ENCODE data around the gene OLFM1. TPM values are rescaled to one million over a fixed set of nuclear protein-coding genes. Genes with fewer than 3 reads are reported as not detected.
"Not testable (repeated sequence)": the region's sequence is repeated elsewhere in the genome, so short reads cannot be mapped to it uniquely, and the experiment has no call there.

OLFM1 gene
- polyA plus RNA-seq, 1 donor from 2014 or later = 0.20 TPM

- peaks cover 0 to 3% (median 3%) of the 10 kb centered on the region in 3 donors for H3K9me3 Mint-ChIP-seq
- H3K27me3 Mint-ChIP-seq = peaks cover 12% of the 10 kb centered on the region
- no peaks in the 10 kb centered on the region for H3K36me3 Mint-ChIP-seq
- H3K27ac Mint-ChIP-seq = no peak overlapping the region
- H3K4me1 Mint-ChIP-seq = peaks cover 0 to 10% (median 0%) of the 10 kb centered on the region in 3 donors
- no peak overlapping the region for H3K4me3 Mint-ChIP-seq
Observed at GRCh38 chr9:135049460-135049859, 38.0 kb upstream of the OLFM1 start.

GRCh38 chr9:135050072-135050990 is 37.1 kb upstream of the OLFM1 start:
- Mint-ChIP-seq H3K4me3 (peak overlapping the region in 1 of 4 donors; percentile 83), H3K9me3 (peaks cover 0 to 3% (median 3%) of the 10 kb centered on the region in 3 donors), H3K27me3 (peaks cover 19% of the 10 kb centered on the region), H3K4me1 (peaks cover 0 to 10% (median 0%) of the 10 kb centered on the region in 3 donors), H3K36me3 (no peaks in the 10 kb centered on the region), H3K27ac (no peak overlapping the region)

- Mint-ChIP-seq H3K27ac (no peak overlapping the region), H3K9me3 (peaks cover 0 to 3% (median 2%) of the 10 kb centered on the region in 3 donors), H3K4me3 (no peak overlapping the region), H3K27me3 (peaks cover 22% of the 10 kb centered on the region), H3K36me3 (no peaks in the 10 kb centered on the region), H3K4me1 (peaks cover 0 to 10% (median 0%) of the 10 kb centered on the region in 3 donors)
Observed at GRCh38 chr9:135051316-135052038, 36.0 kb upstream of the OLFM1 start.

- peaks cover 0 to 3% (median 2%) of the 10 kb centered on the region in 3 donors for H3K9me3 Mint-ChIP-seq
- no peak overlapping the region for H3K4me3 Mint-ChIP-seq
- H3K4me1 Mint-ChIP-seq = peaks cover 0 to 10% (median 0%) of the 10 kb centered on the region in 3 donors
- H3K27me3 Mint-ChIP-seq = peaks cover 22% of the 10 kb centered on the region
- no peak overlapping the region for H3K27ac Mint-ChIP-seq
- no peaks in the 10 kb centered on the region for H3K36me3 Mint-ChIP-seq
Observed at GRCh38 chr9:135053133-135053532, 34.3 kb upstream of the OLFM1 start.

- Mint-ChIP-seq H3K9me3 (peaks cover 0 to 3% (median 2%) of the 10 kb centered on the region in 3 donors), H3K4me3 (no peak overlapping the region), H3K36me3 (no peaks in the 10 kb centered on the region), H3K27ac (no peak overlapping the region), H3K27me3 (peaks cover 21% of the 10 kb centered on the region), H3K4me1 (peaks cover 0 to 10% (median 0%) of the 10 kb centered on the region in 3 donors)
Observed at GRCh38 chr9:135055181-135055580, 32.3 kb upstream of the OLFM1 start.

GRCh38 chr9:135056541-135056940 is 30.9 kb upstream of the OLFM1 start:
- Mint-ChIP-seq H3K9me3 (peaks cover 0 to 3% (median 2%) of the 10 kb centered on the region in 3 donors), H3K27me3 (peaks cover 21% of the 10 kb centered on the region), H3K27ac (no peak overlapping the region), H3K4me1 (peaks cover 0 to 7% (median 0%) of the 10 kb centered on the region in 3 donors), H3K4me3 (no peak overlapping the region), H3K36me3 (no peaks in the 10 kb centered on the region)

- no peaks in the 10 kb centered on the region for H3K36me3 Mint-ChIP-seq
- peaks cover under 1% of the 10 kb centered on the region for H3K27me3 Mint-ChIP-seq
- no peak overlapping the region for H3K27ac Mint-ChIP-seq
- H3K9me3 Mint-ChIP-seq = peaks cover 6 to 20% (median 13%) of the 10 kb centered on the region in 3 donors
- no peaks in the 10 kb centered on the region for H3K4me1 Mint-ChIP-seq
- peak overlapping the region in 1 of 4 donors; percentile 45 for H3K4me3 Mint-ChIP-seq
Observed at GRCh38 chr9:135060461-135061116, 26.9 kb upstream of the OLFM1 start.

GRCh38 chr9:135061441-135061840 is 26.0 kb upstream of the OLFM1 start:
- H3K4me1 Mint-ChIP-seq = no peaks in the 10 kb centered on the region
- H3K36me3 Mint-ChIP-seq = no peaks in the 10 kb centered on the region
- H3K27ac Mint-ChIP-seq = no peak overlapping the region
- H3K9me3 Mint-ChIP-seq = peaks cover 6 to 20% (median 13%) of the 10 kb centered on the region in 3 donors
- no peak overlapping the region for H3K4me3 Mint-ChIP-seq
- H3K27me3 Mint-ChIP-seq = no peaks in the 10 kb centered on the region

- Mint-ChIP-seq H3K36me3 (no peaks in the 10 kb centered on the region), H3K4me3 (no peak overlapping the region), H3K4me1 (no peaks in the 10 kb centered on the region), H3K9me3 (peaks cover 6 to 20% (median 13%) of the 10 kb centered on the region in 3 donors), H3K27me3 (no peaks in the 10 kb centered on the region), H3K27ac (no peak overlapping the region)
Observed at GRCh38 chr9:135062254-135062653, 25.2 kb upstream of the OLFM1 start.

GRCh38 chr9:135063466-135063865 is 24.0 kb upstream of the OLFM1 start:
- not testable (repeated sequence) for H3K4me1 Mint-ChIP-seq, H3K27me3 Mint-ChIP-seq, H3K36me3 Mint-ChIP-seq, H3K4me3 Mint-ChIP-seq, H3K27ac Mint-ChIP-seq
- peaks cover 6 to 20% (median 14%) of the 10 kb centered on the region in 3 donors for H3K9me3 Mint-ChIP-seq

- H3K27me3 Mint-ChIP-seq, H3K4me1 Mint-ChIP-seq, H3K4me3 Mint-ChIP-seq, H3K27ac Mint-ChIP-seq, H3K36me3 Mint-ChIP-seq: not testable (repeated sequence)
- peaks cover 6 to 20% (median 15%) of the 10 kb centered on the region in 3 donors for H3K9me3 Mint-ChIP-seq
Observed at GRCh38 chr9:135063888-135064287, 23.6 kb upstream of the OLFM1 start.

- Mint-ChIP-seq H3K27me3 (peaks cover 6% of the 10 kb centered on the region), H3K27ac (no peak overlapping the region), H3K9me3 (peaks cover 6 to 20% (median 16%) of the 10 kb centered on the region in 3 donors), H3K36me3 (no peaks in the 10 kb centered on the region), H3K4me1 (no peaks in the 10 kb centered on the region), H3K4me3 (peak overlapping the region in 1 of 4 donors; percentile 65)
Observed at GRCh38 chr9:135065151-135065550, 22.3 kb upstream of the OLFM1 start.

GRCh38 chr9:135065804-135066203 is 21.7 kb upstream of the OLFM1 start:
- H3K9me3 Mint-ChIP-seq = peaks cover 6 to 20% (median 17%) of the 10 kb centered on the region in 3 donors
- no peak overlapping the region for H3K27ac Mint-ChIP-seq
- H3K4me1 Mint-ChIP-seq = no peaks in the 10 kb centered on the region
- no peaks in the 10 kb centered on the region for H3K36me3 Mint-ChIP-seq
- peaks cover 6% of the 10 kb centered on the region for H3K27me3 Mint-ChIP-seq
- H3K4me3 Mint-ChIP-seq = peak overlapping the region in 1 of 4 donors; percentile 9

GRCh38 chr9:135066291-135066690 is 21.2 kb upstream of the OLFM1 start:
- Mint-ChIP-seq H3K36me3 (no peaks in the 10 kb centered on the region), H3K27me3 (peaks cover 6% of the 10 kb centered on the region), H3K27ac (no peak overlapping the region), H3K4me3 (no peak overlapping the region), H3K9me3 (peaks cover 6 to 20% (median 17%) of the 10 kb centered on the region in 3 donors), H3K4me1 (no peaks in the 10 kb centered on the region)
